K562 (cell line): ENCODE results near the gene KRTAP10-8. TPM values are rescaled to one million over a fixed set of nuclear protein-coding genes. Genes with fewer than 3 reads are reported as not detected.
"Not testable (repeated sequence)": the region's sequence is repeated elsewhere in the genome, so short reads cannot be mapped to it uniquely, and the experiment has no call there.

Source experiments
- ATAC-seq: fragments of 200-7000 bp; cut with Tn5 transposase; 3 replicates; pipeline ENCODE4 v1.9.1; 2020; ENCODE audit warnings: moderate library complexity
- BruUV-seq: library from RNA; stranded (reverse); fragments of 400-500 nt; replicated peaks from 2 replicates; lab custom pipeline; 2021; lab: Mats Ljungman, UMichigan
- CTCF ChIA-PET: fragments of 300-600 bp; formaldehyde crosslinking; extraction: SDS; loops from one replicate; lab custom pipeline; 2021; ENCODE audit warnings: low intra/inter-chr PET ratio; lab: Yijun Ruan, JAX
- POLR2A ChIA-PET: fragments of 300-600, 350-650 bp; sonication (Branson Sonifier 250); formaldehyde crosslinking; extraction: SDS; loops from one replicate; lab custom pipeline; 2021; ENCODE audit warnings: antibody characterized with exemption, inconsistent platforms; lab: Yijun Ruan, JAX
- DNase-seq, 4 experiments: peaks; one replicate each; pipeline versions ENCODE4 v3.0.0 to v3.0.0-alpha.2; 2011 to 2018; ENCODE audit warnings: low spot score in 3 of 4, mixed read lengths in 3 of 4; ENCODE audit errors: extremely low read depth in 1 of 4
- FAIRE-seq: peaks from 2 replicates; lab custom pipeline; 2011; peaks lifted over from hg19 to GRCh38; lab: Jason Lieb, UNC
- H2AFZ ChIP-seq: 2 replicates; pipeline ENCODE4 v1.6.0; 2011; ENCODE audit warnings: low read depth, low read length, control low read depth, inconsistent platforms
- H3K27ac ChIP-seq: fragments of 200-600 bp; 3 replicates; pipeline ENCODE4 v1.8.0; 2011; ENCODE audit warnings: low read depth, mild to moderate bottlenecking, control low read depth, inconsistent platforms, low read length, moderate library complexity, mixed read lengths; ENCODE audit errors: extremely low read depth
- H3K27me3 ChIP-seq, 2 experiments: fragments of 300-600 bp in 1 of 2; 2 replicates in 1 of 2; 3 replicates in 1 of 2; pipeline versions ENCODE4 v1.6.0 to v1.8.0; 2011; ENCODE audit warnings: inconsistent platforms in 2 of 2, low read length in 2 of 2, mild to moderate bottlenecking in 1 of 2, mixed read lengths in 1 of 2, moderate library complexity in 1 of 2; ENCODE audit not compliant: control insufficient read depth in 2 of 2, insufficient read depth in 2 of 2
- H3K36me3 ChIP-seq: fragments of 300-600 bp; 3 replicates; pipeline ENCODE4 v1.8.0; 2011; ENCODE audit warnings: mild to moderate bottlenecking, low read length, inconsistent platforms; ENCODE audit not compliant: control insufficient read depth, insufficient read depth
- H3K4me1 ChIP-seq, 2 experiments: fragments of 200-600 bp in 1 of 2; replicated peaks in 1 of 2; 2 replicates in 1 of 2; 3 replicates in 1 of 2; pipeline versions ENCODE4 v1.5.1 to v1.8.0; 2011; ENCODE audit warnings: inconsistent platforms in 2 of 2, low read length in 2 of 2, mild to moderate bottlenecking in 1 of 2, mixed read lengths in 1 of 2, moderate library complexity in 1 of 2; ENCODE audit not compliant: control insufficient read depth in 2 of 2, insufficient read depth in 2 of 2
- H3K4me2 ChIP-seq: 2 replicates; pipeline ENCODE4 v1.6.1; 2011; ENCODE audit warnings: low read length, control low read depth, inconsistent platforms, mixed read lengths; ENCODE audit not compliant: insufficient read depth
- H3K4me3 ChIP-seq: fragments of 200-600 bp; sonication (generic), shearing (Covaris generic); 2 replicates; pipeline ENCODE4 v1.5.1; 2016; ENCODE audit warnings: control low read depth, inconsistent platforms
- H3K79me2 ChIP-seq: fragments of 200-600 bp; 3 replicates; pipeline ENCODE4 v1.8.0; 2011; ENCODE audit warnings: low read length, inconsistent platforms; ENCODE audit not compliant: control insufficient read depth, insufficient read depth
- H3K9ac ChIP-seq, 2 experiments: 2 replicates each; pipeline versions ENCODE4 v1.6.0 to v1.6.1; 2011; ENCODE audit warnings: low read depth in 2 of 2, low read length in 2 of 2, control low read depth in 1 of 2, inconsistent platforms in 1 of 2, mild to moderate bottlenecking in 1 of 2, mixed read lengths in 1 of 2; ENCODE audit not compliant: insufficient read depth in 1 of 2
- H3K9me1 ChIP-seq: one replicate; pipeline ENCODE4 v1.6.0; 2011; ENCODE audit warnings: inconsistent platforms, mild to moderate bottlenecking, low read length, moderate library complexity; ENCODE audit not compliant: control insufficient read depth, insufficient read depth
- H3K9me3 ChIP-seq: replicated peaks from 2 replicates; pipeline ENCODE4 v1.5.1; 2011; ENCODE audit warnings: low read depth, low read length, inconsistent platforms; ENCODE audit not compliant: control insufficient read depth, insufficient read depth
- H4K20me1 ChIP-seq: replicated peaks from 2 replicates; pipeline ENCODE4 v1.6.1; 2011; ENCODE audit warnings: low read length, inconsistent platforms, mixed read lengths; ENCODE audit not compliant: control insufficient read depth, insufficient read depth
- KAT8 ChIP-seq: fragments of 450-650 bp; IDR thresholded peaks from 2 replicates; pipeline ENCODE4 v1.6.1; 2016; ENCODE audit warnings: low read depth, mild to moderate bottlenecking
- NR2C1 ChIP-seq, 2 experiments: fragments of 450-650 bp; IDR thresholded peaks; 2 replicates each; pipeline ENCODE4 v1.6.1; 2017; ENCODE audit warnings: mild to moderate bottlenecking in 2 of 2, antibody characterized with exemption in 1 of 2, inconsistent platforms in 1 of 2, missing compliant biosample characterization in 1 of 2, missing genetic modification characterization in 1 of 2
- NR4A1 ChIP-seq, 2 experiments: fragments of 250-450 bp in 1 of 2; fragments of 450-650 bp in 1 of 2; sonication (Bioruptor Pico) in 1 of 2; IDR thresholded peaks; 2 replicates each; pipeline versions ENCODE4 v1.4.0 to v1.6.1; 2016 to 2020; ENCODE audit warnings: mild to moderate bottlenecking in 2 of 2, missing compliant biosample characterization in 1 of 2, missing genetic modification characterization in 1 of 2, moderate library complexity in 1 of 2
- ZNF384 ChIP-seq: IDR thresholded peaks from 2 replicates; pipeline ENCODE4 v1.6.1; 2012; ENCODE audit warnings: low read depth, low read length, improper control_type of control experiment
- WGBS: fragments of 100-300 bp; shearing (Covaris generic); methylation state at CpG from one replicate; pipeline ENCODE4 v1.1.6; 2016; ENCODE audit warnings: low coverage, mixed read lengths; ENCODE audit not compliant: insufficient coverage; ENCODE audit errors: missing lambda C conversion rate; 5-methylcytosine and 5-hydroxymethylcytosine counted together
- in situ Hi-C: fragments of 300-500 bp; cut with MboI; formaldehyde crosslinking; loops from 4 replicates; pipeline ENCODE4 v1.15.0; 2018; ENCODE audit warnings: inconsistent platforms, mixed read lengths
- intact Hi-C: fragments of 100-400 bp; cut with micrococcal nuclease; formaldehyde crosslinking; loops from 2 replicates; pipeline ENCODE4 v1.14.2; 2022
- polyA plus RNA-seq, 8 experiments: library from polyadenylated mRNA; depleted of rRNA in 4 of 8; stranded (reverse) in 5 of 8; unstranded in 3 of 8; fragments of >200 nt; fragmentation: Nextera tagmentation in 2 of 8; fragmentation: Illumina TruSeq in 1 of 8; extraction: Ambion mirVana in 2 of 8; extraction: Trizol in 1 of 8; gene quantifications; 2 replicates each; pipeline versions ENCODE4 v1.2.1 to v1.2.3, GENCODE V29; 2011 to 2014; ENCODE audit warnings: inconsistent platforms in 1 of 8, missing spikeins in 1 of 8
- total RNA-seq, 7 experiments: library from RNA; depleted of rRNA in 6 of 7; stranded (reverse); fragments of >200 nt in 6 of 7; fragmentation: Illumina TruSeq in 2 of 7; extraction: Trizol in 2 of 7; gene quantifications; 2 replicates each; pipeline versions ENCODE4 v1.2.1 to v1.2.3, GENCODE V29; 2011 to 2021; ENCODE audit warnings: low replicate concordance in 1 of 7

KRTAP10-8 gene
- total and polyA plus RNA-seq, 9 of the 15 experiments (the other 6 are each of a cell fraction or from before 2014, with no cell fraction given), result not detected

DNA sequence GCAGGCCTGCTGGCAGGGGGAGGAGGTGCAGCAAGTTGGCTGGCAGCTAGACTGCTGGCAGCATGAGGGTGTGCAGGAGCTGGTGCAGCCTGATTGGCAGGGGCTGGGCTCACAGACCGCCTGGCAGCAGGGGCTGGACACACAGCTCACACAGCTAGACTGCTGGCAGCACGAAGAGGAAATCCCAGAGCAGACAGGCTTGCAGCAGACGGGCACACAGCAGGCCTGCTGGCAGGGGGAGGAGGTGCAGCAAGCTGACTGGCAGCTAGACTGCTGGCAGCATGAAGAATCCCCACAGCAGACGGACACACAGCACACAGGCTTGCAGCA, 20.1 kb upstream of the KRTAP10-8 start:
- ATAC-seq, H4K20me1 ChIP-seq, H3K36me3 ChIP-seq, H3K79me2 ChIP-seq, H3K9me3 ChIP-seq, H3K9ac ChIP-seq, BruUV-seq, in situ Hi-C loops, H3K9me1 ChIP-seq, H3K4me2 ChIP-seq, H2AFZ ChIP-seq, H3K4me3 ChIP-seq, H3K27ac ChIP-seq, intact Hi-C loops, CTCF ChIA-PET, DNase-seq, FAIRE-seq: not testable (repeated sequence)
- WGBS, result no CpG with 5 or more reads among the region's 4 CpGs
- POLR2A ChIA-PET, result interaction anchor here (1.2 kb wide), 1 partner anchor 18 kb away, joined by 5 read pairs; the partner anchor contains the start of gene KRTAP10-4
- H3K27me3 ChIP-seq, result peaks cover 0 to 15% of the 10 kb centered on the region in 2 experiments; a peak in 1 of 5 replicates
- H3K4me1 ChIP-seq, result peaks cover 24 to 37% of the 10 kb centered on the region in 2 experiments

DNA sequence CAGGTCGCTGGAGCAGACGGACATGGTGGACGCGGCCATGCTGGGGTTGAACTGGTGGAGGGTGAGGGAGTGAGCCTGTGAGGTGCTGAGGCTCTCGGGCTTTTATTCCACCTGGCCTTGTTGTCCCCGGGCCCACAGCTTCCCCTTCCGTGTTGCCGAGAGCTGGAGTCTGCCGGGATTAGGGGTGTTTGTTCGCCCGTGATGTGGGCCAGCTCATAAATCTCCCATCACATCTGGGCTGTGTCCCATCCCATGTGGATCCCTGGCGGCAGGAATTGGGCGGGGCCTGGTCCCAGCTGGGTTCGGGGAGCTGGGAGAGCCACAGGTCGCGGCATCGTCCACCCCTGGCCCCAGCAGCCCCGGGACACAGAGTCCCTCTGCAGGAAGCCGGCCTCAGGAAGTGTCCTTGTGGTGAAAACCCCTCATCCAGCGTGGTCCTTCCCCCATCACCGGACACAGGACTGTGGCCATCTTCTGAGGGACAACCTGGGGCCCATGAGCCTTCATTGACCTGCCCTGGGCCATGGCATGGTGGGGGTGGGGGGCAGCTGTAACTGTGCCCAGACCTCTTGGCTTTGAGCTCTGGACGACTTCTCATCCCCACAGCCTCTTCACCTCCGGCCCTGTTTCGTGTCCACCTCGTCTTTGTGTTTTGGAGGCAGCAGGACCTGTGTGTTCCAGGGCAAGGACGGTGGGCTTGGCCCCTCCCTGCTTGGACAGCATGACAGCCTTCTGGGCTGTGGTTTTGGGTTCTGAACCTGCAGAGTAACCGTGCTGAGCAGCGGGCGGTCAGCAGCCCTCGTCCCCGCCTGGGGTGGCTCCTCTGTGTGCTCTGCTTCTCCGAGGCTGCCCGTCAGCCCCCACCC, 19.2 kb upstream of the KRTAP10-8 start, which contains the start of gene KRTAP10-6:
KRTAP10-6 (minus strand) TSS at position 60 of the 866 bp plus-strand sequence; CDS start at position 39, 21 bp downstream.
- Histone ChIP-seq H3K36me3 (no peaks in the 10 kb centered on the region), H3K4me3 (no peak within 1 kb of the TSS), H4K20me1 (no peaks in the 10 kb centered on the region), H3K4me2 (peak within 1 kb of the TSS; percentile 79; the same call in 1 of the 2 replicates), H2AFZ (peak within 1 kb of the TSS; percentile 81), H3K9me3 (no peaks in the 10 kb centered on the region; the same call in 1 of the 2 replicates), H3K9ac (peak within 1 kb of the TSS; percentile 12 to 13; a peak in 2 of 4 replicates), H3K27ac (peak within 1 kb of the TSS; percentile 62; the same call in 2 of the 3 replicates), H3K9me1 (no peaks in the 10 kb centered on the region), H3K79me2 (no peaks in the 10 kb centered on the region), H3K4me1 (peaks cover 24 to 37% of the 10 kb centered on the region in 2 experiments), H3K27me3 (peaks cover 0 to 15% of the 10 kb centered on the region in 2 experiments; a peak in 2 of 5 replicates)
- ChIA-PET CTCF (no interaction called here), POLR2A (interaction anchor here (1.2 kb wide), 1 partner anchor 19 kb away, joined by 5 read pairs; the partner anchor contains the start of gene KRTAP10-4)
- WGBS, result 28% methylated on average over 32 of the region's 33 CpGs
- DNase-seq, result no peak
- no TSS peak for BruUV-seq
- ATAC-seq, result no peak
- in situ Hi-C loops, result no loop called here
- intact Hi-C loops, result no loop called here
- FAIRE-seq, result no peak
- TF ChIP-seq NR2C1 (IDR thresholded peaks at IDR 0.05) (no peak), NR2C1 (tag; IDR thresholded peaks at IDR 0.05) (0 out of 2 replicates have a peak, but pooled peaks have one; percentile 9), ZNF384 (no peak), NR4A1 (CRISPR knock-in tag; IDR thresholded peaks at IDR 0.05) (no peak), NR4A1 (tag; IDR thresholded peaks at IDR 0.05) (peak; percentile 25; the same call in 1 of the 2 replicates), KAT8 (no peak)
